SK-N-MC (cell line): ENCODE data around the gene TIMM21.

ENCODE experiments used
- EZH2 ChIP-seq: fragments of 200-600 bp; sonication (generic); IDR thresholded peaks from one replicate; pipeline ENCODE4 v1.6.1; 2017; ENCODE audit warnings: antibody characterized with exemption
- FOXP2 ChIP-seq: optimal IDR thresholded peaks from 2 replicates; pipeline ENCODE3; 2011; ENCODE audit warnings: mild to moderate bottlenecking, moderate library complexity; ENCODE audit not compliant: insufficient read depth; ENCODE audit errors: extremely low read length, control extremely low read depth
- POLR2AphosphoS5 ChIP-seq: IDR thresholded peaks from 2 replicates; pipeline ENCODE4 v1.6.1; 2012; ENCODE audit warnings: mild to moderate bottlenecking, low read depth, low read length, borderline replicate concordance

GRCh38 chr18:74153377-74153776 lies 5.1 kb downstream of the TIMM21 start:
- TF ChIP-seq EZH2 (no peak), POLR2AphosphoS5 (no peak), FOXP2 (no peak)
